HG03135 (cell line): Measurements from ENCODE around the gene NDUFA6.
"Not testable (repeated sequence)": the region's sequence is repeated elsewhere in the genome, so short reads cannot be mapped to it uniquely, and the experiment has no call there.

Source experiments
- ATAC-seq: cut with Tn5 transposase; IDR thresholded peaks from one replicate; pipeline ENCODE4 v1.9.1; 2021; ENCODE audit warnings: mild to moderate bottlenecking, moderate library complexity; ENCODE audit not compliant: unreplicated experiment

The NDUFA6 gene

DNA sequence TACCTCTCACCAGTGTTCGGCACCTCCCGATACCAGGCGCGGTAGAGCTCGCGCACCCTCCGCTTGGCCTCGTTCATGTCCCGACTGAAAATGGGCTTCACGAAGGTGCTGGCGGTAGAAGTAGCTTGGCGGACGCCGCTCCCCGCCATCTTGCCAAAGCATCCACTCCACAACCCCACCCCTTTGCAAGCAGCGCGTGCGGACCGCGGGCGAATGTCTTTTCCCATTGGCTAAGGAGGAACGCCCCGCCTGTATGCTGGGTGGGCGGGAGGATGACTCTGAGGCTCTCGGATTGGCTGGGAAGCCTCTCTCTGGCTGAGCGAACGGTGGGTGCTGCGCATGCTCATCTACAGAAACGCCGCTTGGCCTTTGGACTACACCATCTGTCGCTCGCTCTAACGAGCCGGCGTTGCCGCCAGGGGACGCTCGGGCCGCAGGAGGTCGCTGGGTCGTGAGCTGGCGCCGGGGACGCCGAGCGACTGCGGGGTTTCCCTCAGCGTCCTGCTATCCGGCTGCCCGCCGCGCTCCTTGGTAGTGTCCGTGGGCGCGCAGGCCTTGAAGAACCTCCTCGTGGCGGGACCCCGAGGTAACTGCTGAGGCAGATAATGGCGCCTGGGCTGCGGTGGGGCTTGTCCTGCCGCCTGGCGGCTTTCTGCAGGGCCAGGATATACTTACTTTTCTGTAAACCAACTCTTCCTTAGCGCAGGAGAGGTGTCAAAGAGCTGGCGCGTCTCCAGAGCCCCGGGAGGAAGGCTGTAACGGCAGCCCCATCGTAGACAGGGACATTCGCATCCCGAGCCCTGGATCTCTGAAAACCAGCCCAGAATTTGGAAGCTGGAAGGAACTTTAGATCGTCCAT, at the start of gene NDUFA6:
TSS of gene NDUFA6 (minus strand) at position 177 of the 859 bp plus-strand sequence. CDS start at position 149, 28 bp downstream.
- peak; percentile 90 for ATAC-seq

DNA sequence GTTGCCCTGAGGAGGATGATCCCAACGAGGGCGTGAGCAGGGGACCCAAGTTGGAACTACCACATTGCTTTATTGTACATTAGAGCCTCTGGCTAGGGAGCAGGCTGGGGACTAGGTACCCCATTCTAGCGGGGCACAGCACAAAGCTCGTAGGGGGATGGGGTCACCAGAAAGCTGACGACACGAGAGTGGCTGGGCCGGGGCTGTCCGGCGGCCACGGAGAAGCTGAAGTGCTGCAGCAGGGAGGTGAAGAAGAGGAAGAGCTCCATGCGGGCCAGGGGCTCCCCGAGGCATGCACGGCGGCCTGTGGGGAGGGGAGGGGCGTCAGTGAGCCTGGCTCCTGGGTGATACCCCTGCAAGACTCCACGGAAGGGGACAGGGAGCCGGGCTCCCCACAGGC, 49.6 kb upstream of the NDUFA6 start:
- not testable (repeated sequence) for ATAC-seq

DNA sequence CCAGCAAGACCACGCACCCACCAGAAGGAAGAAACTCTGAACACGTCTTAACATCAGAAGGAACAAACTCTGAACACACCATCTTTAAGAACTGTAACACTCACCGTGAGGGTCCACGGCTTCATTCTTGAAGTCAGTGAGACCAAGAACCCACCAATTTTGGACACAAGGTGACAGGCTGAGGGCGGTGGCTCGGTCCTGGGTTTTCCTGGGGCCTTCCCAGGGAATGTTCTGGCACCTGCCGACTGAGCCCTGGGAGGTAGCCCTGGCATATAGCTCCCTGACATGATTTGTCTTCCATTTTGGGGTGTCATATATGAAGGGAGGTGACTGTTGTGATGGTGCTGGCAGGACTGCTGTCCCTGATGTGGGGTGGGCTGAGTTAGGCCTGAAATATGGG, 48.9 kb upstream of the NDUFA6 start:
- not testable (repeated sequence) for ATAC-seq

DNA sequence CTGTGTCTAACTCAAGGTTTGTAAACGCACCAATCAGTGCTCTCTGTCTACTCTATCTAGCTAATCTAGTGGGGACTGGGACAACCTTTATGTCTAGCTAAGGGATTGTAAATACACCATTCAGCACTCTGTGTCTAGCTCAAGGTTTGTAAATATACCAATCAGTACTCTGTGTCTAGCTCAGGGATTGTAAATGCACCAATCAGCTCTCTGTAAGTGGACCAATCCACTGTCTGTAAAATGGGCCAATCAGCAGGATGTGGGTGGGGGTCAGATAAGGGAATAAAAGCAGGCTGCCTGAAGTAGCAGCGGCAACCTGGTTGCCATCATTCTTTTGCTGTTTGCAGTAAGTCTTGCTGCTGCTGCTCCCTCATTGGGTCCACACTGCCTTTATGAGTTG, 48.4 kb upstream of the NDUFA6 start:
- no peak for ATAC-seq

DNA sequence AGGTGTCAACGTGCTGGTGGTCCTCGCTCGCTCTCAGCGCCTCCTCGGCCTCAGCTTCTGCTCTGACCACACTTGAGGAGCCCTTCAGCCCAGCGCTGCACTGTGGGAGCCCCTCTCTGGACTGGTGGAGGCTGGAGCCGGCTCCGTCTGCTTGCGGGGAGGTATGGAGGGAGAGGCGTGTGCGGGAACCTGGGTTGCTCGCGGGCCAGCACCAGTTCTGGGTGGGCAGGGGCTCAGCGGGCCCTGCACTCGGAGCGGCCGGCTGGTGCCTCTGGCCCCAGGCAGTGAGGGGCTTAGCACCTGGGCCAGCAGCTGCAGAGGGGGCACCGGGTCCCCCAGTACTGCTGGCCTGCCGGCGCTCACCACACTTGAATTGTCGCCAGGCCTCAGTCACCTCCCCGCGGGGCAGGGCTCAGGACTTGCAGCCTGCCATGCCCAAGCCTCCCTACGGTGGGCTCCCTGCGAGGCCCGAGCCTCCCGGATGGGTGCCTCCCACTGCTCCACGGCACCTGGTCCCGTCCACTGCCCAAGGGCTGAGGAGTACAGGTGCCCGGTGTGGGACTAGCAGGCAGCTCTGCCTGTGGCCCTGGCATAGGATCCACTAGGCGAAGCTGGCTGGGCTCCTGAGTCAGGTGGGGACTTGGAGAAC, 47.7 kb upstream of the NDUFA6 start:
- ATAC-seq = no peak

DNA sequence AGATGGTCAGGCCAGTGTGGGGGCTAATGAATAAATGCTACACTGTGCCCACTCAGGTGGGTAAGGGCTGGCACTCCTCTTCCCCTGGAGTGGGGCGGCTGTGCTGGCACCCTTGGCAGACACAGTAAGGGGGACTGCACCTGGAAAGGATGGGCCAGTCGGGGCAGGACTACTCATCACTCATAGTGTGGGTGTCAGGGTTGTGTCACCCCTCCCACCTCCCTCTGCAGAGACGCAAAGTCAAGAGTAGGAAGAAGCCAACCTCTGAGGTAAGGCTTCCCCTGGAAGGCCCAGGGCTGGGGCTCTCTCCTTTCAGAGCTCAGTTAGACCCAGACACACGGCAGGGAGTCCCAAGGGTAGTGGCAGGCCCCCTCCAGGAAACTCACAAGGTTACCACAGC, 45.1 kb upstream of the NDUFA6 start:
- not testable (repeated sequence) for ATAC-seq

DNA sequence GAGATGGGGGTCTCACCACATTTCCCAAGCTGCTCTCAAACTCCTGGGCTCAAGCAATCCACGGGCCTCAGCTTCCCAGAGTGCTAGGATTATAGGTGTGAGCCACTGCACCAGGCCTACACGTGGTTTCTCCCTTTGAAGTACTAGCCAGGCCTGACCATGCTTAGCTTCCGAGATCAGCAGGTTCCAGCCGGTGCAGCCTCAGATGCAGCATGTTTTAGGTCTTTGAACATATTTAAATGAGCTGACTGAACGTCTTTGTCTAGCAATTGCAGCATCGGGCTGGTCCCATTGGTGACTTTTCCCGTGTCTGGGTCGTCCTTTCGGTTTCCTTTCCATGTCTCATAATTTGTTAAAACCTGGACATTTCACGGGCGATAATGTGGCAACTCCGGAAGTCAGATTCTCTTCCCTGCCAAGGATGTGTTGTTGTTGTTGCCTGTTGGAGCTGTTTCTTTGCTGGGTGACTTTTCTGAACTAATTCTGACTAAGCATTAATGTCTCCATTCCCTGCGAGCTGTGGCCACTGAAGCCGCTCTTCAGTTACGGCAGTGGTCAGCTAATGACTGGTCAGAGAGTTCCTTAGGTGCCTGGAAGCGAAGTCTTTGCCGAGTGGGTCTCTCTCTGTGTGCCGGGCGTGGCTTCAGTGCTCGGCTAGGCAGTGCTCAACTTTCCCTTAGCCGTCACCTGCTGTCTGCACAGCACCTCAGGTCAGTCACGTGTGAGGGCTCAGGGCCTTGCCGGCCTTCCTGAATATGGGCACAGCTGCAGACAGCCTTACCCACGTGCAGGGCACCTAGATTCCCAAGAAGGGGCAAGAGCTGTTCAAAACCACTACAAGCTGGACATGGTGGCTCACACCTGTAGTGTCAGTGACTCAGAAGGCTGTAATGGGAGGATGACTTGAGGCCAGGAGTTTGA, 43.8 kb upstream of the NDUFA6 start:
- no peak for ATAC-seq

DNA sequence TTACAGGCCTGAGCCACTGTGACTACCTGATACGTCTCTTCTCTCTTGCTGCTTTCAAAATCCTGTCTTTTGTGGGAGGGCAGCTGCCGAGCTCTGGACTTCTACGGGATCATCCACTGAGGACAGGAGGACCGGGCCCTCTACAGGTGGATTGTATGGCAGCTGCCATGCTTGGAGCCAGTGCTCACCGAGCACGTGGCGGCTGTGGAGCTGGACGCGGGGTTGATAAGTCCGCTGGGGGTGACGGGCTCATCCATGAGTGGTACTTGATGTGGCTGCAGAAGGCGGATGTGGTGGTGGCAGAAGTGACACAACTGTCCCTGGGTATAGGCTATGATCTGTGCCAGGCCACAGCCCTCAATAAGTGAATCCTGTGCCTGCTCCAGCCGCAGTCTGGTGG, 41.9 kb upstream of the NDUFA6 start:
- no peak for ATAC-seq

DNA sequence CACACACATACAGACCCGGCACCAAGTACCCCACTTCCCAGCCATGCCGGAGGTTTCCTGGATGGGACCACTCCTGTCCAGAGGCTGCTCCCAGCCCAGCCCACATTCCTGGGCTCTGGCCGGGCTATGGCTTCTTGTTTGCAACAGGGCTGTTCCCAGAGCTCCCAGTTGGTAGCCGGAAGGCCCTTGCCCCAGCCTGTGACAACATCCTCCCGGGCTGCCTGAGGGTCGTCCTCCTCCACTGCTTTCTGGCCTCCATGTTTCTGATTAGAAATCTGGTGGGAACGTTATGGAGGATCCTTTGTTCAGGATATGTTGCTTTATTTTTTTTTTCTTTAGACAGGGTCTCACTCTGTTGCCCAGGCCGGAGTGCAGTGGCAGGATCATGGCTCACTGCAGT, 41.0 kb upstream of the NDUFA6 start:
- ATAC-seq = no peak

DNA sequence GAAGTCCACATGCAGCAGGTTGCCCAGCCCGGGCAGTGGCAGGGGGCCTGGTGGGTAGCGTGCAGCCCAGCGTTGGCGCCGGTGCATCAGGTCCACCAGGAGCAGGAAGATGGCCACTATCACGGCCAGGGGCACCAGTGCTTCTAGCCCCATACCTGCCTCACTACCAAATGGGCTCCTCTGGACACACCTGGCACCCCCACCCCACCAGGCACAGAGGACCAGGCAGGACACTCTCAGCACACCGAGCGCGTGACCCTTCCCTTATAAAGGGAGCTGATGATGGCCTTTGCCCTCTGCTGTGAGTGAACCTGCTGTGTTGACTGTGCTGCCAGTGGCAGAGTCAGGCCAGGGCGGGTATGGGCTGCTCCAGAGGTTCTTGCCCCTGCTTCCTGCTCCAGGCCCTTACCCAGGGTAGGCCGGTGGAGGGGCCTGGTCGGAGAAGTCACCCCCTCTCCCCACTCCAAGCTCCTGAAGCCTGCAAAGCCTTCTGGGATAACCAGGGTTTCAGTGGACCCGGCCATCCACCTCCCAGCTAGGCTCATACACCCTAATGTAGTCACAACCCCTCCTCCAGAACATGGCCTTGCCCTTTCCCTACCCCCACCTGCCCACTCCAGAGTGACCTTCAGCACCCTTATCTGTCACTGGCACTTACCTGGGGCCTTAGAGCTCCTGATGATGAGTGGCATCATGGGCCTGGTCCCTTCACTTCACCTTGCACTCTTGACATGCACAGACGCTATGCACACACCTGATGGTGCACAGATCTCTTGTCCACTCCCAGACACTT, 40.3 kb upstream of the NDUFA6 start, which contains the start of gene CYP2D6:
TSS of gene CYP2D6 (minus strand) at position 172 of the 793 bp plus-strand sequence. CDS start at position 153, 19 bp downstream.
- ATAC-seq = not testable (repeated sequence)

DNA sequence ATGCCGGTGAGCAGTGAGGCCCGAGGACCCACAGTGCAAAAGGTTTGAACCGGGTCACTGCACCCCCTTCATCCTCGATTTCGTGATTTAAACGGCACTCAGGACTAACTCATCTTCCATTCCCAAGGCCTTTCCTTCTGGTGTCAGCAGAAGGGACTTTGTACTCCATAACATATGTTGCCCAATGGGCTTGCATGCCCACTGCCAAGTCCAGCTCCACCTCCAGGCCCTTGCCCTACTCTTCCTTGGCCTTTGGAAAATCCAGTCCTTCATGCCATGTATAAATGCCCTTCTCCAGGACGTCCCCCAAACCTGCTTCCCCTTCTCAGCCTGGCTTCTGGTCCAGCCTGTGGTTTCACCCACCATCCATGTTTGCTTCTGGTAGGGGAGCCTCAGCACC, 39.6 kb upstream of the NDUFA6 start:
- not testable (repeated sequence) for ATAC-seq

DNA sequence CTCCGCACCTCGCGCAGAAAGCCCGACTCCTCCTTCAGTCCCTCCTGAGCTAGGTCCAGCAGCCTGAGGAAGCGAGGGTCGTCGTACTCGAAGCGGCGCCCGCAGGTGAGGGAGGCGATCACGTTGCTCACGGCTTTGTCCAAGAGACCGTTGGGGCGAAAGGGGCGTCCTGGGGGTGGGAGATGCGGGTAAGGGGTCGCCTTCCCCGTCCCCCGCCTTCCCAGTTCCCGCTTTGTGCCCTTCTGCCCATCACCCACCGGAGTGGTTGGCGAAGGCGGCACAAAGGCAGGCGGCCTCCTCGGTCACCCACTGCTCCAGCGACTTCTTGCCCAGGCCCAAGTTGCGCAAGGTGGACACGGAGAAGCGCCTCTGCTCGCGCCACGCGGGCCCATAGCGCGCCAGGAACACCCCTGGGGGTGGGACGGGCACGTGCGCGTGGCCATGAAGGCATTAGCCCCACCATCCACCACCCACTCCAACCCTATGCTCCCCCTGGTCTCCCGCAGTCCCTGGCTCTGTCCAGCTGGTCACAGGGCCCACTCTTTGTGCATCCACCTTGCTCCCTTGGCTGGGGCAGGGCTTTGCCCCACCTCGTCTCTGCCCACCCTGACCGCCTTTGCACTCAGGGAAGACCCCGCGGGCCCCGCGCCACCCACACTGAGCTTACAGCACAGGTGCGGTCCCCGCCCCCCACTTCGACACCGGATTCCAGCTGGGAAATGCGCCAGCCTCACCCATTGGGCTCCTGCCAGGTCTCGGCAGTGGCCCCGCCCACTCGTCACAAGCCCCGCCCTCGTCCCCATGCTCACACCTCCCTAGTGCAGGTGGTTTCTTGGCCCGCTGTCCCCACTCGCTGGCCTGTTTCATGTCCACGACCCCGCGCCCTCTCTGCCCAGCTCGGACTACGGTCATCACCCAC, 38.5 kb upstream of the NDUFA6 start:
- not testable (repeated sequence) for ATAC-seq

DNA sequence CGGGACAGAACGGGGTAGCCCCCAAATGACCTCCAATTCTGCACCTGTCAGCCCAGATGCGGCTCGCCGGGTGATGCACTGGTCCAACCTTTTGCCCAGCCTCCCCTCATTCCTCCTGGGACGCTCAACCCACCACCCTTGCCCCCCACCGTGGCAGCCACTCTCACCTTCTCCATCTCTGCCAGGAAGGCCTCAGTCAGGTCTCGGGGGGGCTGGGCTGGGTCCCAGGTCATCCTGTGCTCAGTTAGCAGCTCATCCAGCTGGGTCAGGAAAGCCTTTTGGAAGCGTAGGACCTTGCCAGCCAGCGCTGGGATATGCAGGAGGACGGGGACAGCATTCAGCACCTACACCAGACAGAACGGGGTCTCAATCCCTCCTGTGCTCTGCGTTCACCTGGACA, 37.4 kb upstream of the NDUFA6 start:
- not testable (repeated sequence) for ATAC-seq

DNA sequence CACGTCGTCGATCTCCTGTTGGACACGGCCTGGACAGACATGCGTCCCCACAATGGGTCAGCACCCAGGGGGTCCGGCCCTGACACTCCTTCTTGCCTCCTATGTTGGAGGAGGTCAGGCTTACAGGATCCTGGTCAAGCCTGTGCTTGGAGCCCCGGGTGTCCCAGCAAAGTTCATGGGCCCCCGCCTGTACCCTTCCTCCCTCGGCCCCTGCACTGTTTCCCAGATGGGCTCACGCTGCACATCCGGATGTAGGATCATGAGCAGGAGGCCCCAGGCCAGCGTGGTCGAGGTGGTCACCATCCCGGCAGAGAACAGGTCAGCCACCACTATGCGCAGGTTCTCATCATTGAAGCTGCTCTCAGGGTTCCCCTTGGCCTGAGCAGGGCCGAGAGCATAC, 37.0 kb upstream of the NDUFA6 start:
- ATAC-seq = no peak

DNA sequence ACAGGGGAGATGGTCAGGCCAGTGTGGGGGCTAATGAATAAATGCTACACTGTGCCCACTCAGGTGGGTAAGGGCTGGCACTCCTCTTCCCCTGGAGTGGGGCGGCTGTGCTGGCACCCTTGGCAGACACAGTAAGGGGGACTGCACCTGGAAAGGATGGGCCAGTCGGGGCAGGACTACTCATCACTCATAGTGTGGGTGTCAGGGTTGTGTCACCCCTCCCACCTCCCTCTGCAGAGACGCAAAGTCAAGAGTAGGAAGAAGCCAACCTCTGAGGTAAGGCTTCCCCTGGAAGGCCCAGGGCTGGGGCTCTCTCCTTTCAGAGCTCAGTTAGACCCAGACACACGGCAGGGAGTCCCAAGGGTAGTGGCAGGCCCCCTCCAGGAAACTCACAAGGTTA, 33.0 kb upstream of the NDUFA6 start:
- not testable (repeated sequence) for ATAC-seq

DNA sequence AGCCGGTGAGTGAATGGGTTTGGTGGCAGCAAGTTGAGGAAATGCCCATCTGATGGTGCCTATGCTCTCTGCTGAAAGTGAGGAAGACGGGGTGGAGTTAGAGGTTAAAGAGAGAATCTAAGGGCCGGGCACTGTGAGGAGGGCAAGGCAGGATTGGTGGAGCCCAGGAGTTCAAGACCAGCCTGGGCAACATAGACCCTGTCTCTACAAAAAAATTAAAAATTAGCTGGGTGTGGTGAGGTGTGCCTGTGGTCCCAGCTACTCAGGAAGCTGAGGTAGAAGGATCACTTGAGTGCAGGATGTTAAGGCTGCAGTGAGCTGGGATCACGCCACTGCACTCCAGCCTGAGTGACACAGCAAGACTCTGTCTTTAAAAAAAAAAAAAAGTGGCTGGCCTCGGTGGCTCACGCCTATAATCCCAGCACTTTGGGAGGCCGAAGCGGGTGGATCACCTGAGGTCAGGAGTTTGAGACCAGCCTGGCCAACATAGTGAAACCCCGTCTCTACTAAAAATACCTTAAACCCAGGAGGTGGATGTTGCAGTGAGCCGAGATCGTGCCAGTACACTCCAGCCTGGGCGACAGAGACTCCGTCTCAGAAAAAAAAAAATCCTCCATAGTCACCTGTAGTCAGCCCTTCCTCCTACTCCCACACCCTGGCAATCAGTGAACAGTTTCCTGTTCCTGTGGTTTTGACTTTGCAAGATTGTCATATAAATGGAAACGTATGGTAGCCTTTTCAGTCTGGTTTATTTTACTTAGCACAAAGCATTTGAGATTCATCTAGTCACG, 29.9 kb upstream of the NDUFA6 start:
- not testable (repeated sequence) for ATAC-seq

DNA sequence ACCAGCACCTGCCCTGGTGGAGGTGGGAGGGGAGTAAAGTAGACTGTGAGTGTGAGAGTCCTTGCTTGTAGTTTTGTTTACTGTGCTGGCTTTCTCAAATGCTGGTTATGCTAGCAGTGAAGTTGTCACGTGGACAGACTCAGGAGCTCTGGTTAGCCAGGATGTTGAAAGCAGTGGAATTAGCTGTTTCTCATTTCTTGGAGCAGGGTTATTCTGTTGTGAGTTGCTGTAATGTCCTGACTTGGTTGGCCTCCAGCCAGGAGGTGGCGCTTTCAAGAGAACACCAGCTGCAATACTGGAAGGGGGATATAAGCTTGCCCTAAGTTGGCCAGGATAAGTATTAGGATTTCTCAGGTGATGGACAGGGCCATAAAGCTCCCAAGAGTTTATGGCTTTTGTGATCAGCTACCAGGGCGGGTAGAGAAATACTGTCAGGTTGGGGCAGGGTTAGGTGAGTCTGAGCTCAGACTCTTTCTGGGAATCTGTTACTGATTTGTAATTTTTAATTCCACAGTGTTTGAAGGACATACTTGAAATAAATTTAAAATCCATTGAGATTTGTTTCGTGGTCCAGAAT, 26.4 kb upstream of the NDUFA6 start:
- no peak for ATAC-seq

DNA sequence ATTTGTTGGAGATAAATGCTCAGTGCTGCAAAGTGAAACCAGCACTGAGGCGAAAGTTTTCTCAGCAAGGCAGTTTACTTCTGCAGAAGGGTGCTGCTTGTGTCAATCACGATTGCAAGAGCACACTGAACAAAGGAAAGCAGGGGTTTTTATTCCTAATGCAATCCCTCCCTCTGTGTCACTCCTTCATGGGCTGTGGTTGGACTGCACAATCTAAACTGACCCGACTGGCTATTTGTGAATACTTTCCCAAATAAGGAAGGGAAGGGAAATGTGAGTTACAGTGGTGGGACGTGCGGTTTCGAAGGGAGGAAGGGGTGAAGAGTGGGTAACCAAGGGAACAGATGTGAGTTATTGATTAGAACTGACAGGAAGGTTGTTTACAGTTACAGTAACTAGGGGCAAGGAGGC, 24.9 kb upstream of the NDUFA6 start:
- ATAC-seq = not testable (repeated sequence)
